GM12891 (cell line): Measurements from ENCODE around the gene ANKRD40CL.

ENCODE experiments used
- POLR2AphosphoS5 ChIP-seq: IDR thresholded peaks from 2 replicates; pipeline ENCODE4 v1.6.1; 2011; ENCODE audit warnings: low read depth, low read length, control low read depth
- TAF1 ChIP-seq: IDR thresholded peaks from 2 replicates; pipeline ENCODE4 v1.6.1; 2011; ENCODE audit warnings: low read depth, low read length, control low read depth

DNA sequence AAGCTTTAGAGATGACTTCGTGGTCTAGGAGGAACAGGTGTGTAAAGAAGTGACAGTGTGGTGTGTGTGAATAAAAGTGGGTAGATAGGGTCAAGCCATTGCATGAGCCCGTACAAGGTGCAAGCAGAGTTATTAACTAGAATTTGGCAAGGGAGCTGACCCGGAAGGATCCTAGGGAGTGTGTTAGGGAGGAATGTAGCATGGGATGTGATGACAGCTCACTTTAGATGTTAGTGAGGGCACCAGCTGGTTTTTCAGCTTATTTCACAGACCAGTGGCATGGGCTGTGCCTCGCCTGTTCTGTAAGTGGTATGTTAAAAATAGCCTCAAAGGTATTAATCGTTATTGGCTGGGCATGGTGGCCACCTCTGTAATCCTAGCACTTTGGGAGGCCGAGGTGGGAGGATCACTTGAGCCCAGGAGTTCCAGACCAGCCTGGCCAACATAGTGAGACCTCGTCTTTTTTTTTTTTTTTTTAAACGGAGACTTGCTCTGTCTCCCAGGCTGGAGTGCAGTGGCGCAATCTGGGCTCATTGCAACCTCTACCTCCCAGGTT, 8.3 kb downstream of the ANKRD40CL start:
- TF ChIP-seq POLR2AphosphoS5 (no peak), TAF1 (no peak)
